Muscle of back (tissue), 11 donors: ENCODE results near the gene TMEM163. TPM values are rescaled to one million over a fixed set of nuclear protein-coding genes. Genes with fewer than 3 reads are reported as not detected.
A peak's percentile ranks its signal among the peaks of the same experiment; 100 is the strongest.
"Not testable (repeated sequence)": the region's sequence is repeated elsewhere in the genome, so short reads cannot be mapped to it uniquely, and the experiment has no call there.

Experiments used
- DNase-seq, 3 donors: peaks; one replicate each; pipeline versions ENCODE4 v3.0.0 to v3.0.0-alpha.2; 2013
- polyA plus RNA-seq, 10 donors: library from polyadenylated mRNA; unstranded; fragments of 120-200 nt; gene quantifications; one replicate each; pipeline ENCODE4 v1.2.1, GENCODE V29; 2013; ENCODE audit not compliant: insufficient read length in 10 of 10

Gene TMEM163
- polyA plus RNA-seq, 10 donors, result 0.67 to 2.2 (median 0.96) TPM

- no peak for DNase-seq
Measured at GRCh38 chr2:134724341-134724740, 5.5 kb upstream of the TMEM163 start.

DNA sequence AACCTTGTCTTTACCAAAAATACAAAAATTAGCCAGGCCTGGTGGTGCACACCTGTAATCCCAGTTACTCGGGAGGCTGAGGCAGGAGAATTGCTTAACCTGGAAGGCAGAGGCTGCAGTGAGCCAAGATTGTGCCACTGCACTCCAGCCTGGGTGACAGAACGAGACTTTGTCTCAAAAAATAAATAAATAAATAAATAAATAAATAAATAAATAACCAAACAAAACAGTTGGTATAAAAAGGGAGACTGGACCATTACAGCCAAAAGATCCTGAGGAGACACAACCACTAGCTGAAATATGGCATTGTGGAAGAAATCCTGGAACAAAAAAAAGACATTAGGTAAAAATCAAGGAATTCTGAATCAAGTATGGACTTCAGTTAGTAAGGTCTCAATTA is 4.9 kb upstream of the TMEM163 start:
- DNase-seq, result not testable (repeated sequence)

DNA sequence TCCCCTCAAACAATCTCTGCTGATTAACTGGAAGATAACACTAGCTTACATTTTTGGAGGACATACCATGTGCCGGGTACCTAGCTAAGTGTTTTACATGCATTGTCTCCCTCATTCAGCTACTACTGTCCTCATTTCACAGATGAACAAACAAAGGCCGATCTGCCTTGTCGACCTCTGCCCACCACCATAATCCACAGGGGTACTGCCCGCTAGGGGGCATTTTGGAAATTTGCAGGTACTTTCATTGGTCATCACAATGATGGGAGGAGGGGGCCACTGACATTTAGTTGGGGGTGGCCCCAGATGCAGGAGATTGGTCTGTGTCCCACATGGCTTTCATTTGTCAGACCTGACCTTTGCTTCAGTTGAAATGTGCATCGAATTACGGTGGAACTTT is 3.9 kb upstream of the TMEM163 start:
- DNase-seq, result no peak

GRCh38 chr2:134721596-134721995 is 2.8 kb upstream of the TMEM163 start:
- DNase-seq, result no peak

GRCh38 chr2:134718023-134718816 is 580 bp downstream of the TMEM163 start:
- DNase-seq, result peak in 1 of 3 donors; percentile 60

DNA sequence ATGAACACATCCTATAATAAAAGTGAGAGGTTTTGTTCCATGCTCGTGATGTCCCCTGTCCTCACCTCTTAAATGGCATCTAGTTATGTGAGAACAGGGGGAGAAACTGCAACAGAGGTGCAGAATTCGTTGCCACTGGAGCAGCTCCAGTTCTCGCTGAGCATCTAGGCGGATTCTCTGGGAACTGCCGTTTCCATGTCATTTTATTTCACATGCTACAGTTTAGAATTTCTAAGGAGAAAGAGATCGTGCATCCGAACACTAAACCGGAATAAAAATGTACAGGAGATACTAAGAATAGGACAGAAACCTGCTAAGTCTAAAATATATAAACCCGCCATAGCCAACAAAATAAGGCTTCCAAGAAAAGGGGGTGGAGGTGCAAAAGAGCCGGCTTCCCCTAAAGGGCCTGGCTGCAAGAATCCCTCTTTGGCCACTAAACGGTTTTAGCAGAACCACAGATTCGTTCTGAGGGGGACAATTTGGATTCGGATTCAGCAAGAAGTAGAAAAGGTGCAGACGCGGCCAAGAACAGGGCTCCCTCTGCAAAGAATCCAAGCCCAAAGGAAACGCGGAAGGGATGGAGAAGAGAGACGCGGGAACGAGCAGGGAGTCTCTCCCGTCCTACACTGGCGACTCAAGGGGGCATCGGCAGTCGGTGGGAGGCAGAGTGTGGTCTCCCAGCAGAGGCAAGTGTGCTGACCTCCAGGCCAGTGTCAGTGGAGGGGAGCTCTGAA is 1.3 kb downstream of the TMEM163 start:
- DNase-seq, result peak in 1 of 3 donors; percentile 46

GRCh38 chr2:134716721-134717243 is 2.0 kb downstream of the TMEM163 start:
- no peak for DNase-seq

- DNase-seq, result no peak
Measured at GRCh38 chr2:134715932-134716643, 2.7 kb downstream of the TMEM163 start.

GRCh38 chr2:134714228-134714627 is 4.6 kb downstream of the TMEM163 start:
- DNase-seq, result no peak

DNA sequence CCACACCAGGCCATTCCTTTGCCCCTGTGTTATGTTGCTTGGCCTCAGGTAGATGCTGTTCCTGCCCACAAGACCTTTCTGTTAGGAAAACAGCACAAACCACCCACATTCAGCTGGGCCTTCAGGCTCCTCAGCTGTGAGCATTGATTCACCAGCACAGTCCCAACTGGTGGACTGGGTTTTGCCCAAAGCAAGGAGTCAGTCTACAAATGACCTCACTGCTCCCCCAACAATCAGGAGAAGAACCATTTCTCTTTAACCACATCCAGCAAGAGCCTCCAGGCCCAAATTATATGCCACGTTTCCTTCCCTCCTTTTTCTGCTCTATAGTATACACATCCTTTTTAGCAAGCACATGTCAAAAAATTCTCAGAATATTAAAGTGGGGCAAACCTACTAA is 5.2 kb downstream of the TMEM163 start:
- DNase-seq, result no peak

DNA sequence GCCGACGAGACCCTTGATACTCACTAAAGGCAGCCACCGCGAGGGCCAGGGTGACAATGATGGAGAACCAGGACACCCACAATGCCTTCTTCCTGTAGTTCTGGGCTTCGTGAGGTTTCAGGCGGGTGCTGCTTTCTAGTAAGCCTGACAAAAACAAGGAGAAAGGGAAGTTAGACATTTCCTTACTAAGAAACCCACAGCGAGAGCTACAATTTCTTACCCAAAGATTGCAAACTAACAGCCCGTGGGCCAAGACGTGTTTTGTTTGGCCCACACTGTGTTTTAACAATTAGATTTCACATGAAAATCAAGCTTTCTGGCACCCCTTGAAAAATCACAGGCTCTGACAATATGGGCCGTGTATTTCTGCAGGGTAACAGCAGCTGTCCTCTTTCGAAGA is 5.6 kb downstream of the TMEM163 start:
- no peak for DNase-seq

DNA sequence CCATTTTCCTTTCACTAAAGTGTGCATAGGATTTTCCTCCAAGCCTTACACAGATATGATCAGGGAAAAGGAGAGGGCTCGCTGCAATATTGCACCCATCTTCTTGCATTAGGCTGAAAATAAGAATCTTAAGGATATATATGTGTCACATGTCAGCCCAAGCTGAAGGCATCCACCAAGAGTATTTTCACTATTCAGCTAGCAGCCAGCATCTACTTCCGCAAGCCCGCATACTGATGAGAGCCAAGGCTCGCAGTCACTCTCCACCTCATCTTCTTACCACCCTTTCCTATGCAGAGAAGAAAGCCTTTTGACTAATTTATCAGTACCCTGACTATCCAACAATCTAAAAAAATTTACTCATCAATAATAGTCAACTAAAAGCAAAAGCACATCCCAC is 6.1 kb downstream of the TMEM163 start:
- no peak for DNase-seq

- no peak for DNase-seq
Measured at GRCh38 chr2:134712299-134712698, 6.5 kb downstream of the TMEM163 start.

GRCh38 chr2:134711692-134712091 is 7.1 kb downstream of the TMEM163 start:
- no peak for DNase-seq

GRCh38 chr2:134707330-134707676 is 11.5 kb downstream of the TMEM163 start:
- DNase-seq, result no peak

DNA sequence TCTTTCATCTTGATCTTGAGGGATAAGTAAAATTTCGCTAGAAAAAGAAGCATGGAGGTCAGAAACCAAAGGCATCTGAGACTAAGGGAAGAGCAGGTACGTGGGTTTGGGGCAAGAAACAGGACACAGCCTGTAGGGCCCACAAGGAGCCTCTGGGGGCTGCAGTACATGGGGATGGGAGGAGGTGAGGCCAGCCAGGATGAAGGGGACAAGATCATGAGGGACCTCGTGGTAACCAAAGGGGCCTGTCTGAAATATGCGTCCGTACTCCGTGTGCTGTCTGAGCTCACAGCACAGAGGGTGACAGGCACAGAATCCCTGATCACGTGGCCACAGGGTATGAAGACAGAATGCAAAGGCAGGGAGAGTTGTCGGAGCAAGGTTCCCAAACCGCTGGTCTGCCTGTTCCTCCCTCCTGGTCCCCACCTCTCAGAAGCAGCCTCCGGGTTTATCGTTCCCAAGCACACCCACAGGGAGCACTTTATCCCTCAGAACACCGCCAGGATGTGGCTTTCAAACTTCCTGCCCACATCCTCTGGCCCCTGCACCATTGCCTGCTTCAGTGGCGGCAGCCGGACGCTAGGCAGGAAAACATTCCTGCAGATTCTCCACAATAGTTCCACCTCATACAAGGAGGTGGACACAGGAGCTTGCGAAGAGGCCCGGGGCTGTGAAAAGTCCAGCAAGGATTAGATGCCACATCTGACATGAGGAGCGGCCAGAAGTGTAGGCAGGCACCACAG is 12.0 kb downstream of the TMEM163 start:
- no peak for DNase-seq

DNA sequence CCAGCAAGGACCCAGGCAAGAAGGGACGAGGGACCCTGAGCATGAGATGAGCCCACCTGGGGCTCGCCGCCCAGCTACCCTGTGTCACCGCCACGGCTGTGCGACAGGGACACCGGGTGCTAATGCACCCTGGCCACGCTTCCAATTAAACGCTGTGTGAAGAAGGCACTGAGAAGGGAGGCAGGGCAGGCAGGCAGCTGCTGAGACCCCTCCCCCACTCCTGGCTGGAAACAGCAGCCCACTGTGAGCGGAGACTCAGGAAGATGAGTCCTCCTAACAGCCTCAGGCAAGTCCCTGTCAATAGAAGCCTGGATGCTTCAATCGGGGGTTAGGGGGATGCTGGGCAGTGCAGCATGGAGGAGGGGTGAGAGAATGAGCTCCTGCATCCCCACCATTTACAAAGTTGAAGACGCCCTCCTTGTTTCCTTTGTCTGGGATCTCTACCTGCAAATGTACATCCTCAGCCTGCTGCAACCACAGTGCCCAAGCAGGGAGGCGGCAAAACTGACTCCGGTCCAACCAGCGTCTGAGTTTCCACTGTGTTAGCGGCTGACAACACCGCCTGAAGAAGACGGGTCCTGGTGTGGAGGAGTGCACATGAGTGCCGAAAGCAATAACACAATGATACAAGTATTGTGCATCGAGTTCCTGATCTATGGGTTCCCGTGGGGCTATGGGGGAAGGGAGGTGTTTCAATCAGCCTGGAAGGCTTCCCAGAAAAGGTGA is 12.8 kb downstream of the TMEM163 start:
- no peak for DNase-seq

GRCh38 chr2:134704173-134704572 is 14.6 kb downstream of the TMEM163 start:
- DNase-seq, result no peak

GRCh38 chr2:134703426-134703825 is 15.4 kb downstream of the TMEM163 start:
- DNase-seq, result no peak

DNA sequence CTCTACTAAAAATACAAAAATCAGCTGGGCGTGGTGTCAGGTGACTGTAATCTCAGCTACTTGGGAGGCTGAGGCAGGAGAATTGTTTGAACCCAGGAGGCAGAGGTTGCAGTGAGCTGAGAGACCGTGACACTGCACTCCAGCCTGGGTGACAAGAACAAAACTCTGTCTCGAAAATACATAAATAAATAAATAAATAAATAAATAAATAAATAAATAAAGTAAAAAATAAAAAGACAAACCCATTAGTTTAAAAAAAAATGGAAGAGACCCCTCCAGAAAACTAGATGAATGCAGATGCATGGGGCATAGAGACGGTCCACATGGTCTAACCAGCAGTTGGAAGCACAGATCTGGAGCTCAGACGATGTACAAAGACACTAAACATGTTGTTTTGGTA is 18.1 kb downstream of the TMEM163 start:
- no peak for DNase-seq

- DNase-seq, result no peak
Measured at GRCh38 chr2:134694411-134694810, 24.4 kb downstream of the TMEM163 start.
